Stimulated activated CD4-positive, alpha-beta T cell treated with anti-CD3 and anti-CD28 coated beads, Interleukin-15, amount 100 ng/mL, for 48 hours (primary cell): Measurements from ENCODE around the gene BIRC7.
"Not testable (repeated sequence)": the region's sequence is repeated elsewhere in the genome, so short reads cannot be mapped to it uniquely, and the experiment has no call there.

Experiments
- DNase-seq, 2 donors: peaks; one replicate each; pipeline ENCODE4 v3.0.0-alpha.2; 2020; ENCODE audit warnings: low read depth in 2 of 2

Gene BIRC7

DNA sequence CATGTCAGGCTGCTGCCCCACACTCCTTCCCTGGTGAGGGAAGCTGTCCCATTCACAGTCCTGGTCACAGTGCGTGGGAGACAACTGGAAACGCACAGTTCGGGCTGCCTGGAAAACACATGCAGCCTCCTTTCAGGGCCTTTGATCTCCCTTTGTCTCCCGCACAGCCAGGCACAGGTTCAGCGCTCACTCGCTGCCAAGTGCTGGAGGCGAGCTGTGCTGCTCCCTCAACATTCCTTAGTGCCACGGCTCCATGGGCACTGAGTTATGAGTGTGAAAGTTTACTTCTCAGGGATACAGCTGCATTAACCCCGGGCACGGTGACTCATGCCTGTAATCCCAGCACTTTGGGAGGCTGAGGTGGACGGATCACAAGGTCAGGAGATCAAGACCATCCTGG, 28.8 kb upstream of the BIRC7 start:
- DNase-seq, result no peak

- DNase-seq, result no peak
Observed at GRCh38 chr20:63208346-63208909, 27.3 kb upstream of the BIRC7 start.

- DNase-seq, result no peak
Observed at GRCh38 chr20:63210011-63210605, 25.6 kb upstream of the BIRC7 start.

DNA sequence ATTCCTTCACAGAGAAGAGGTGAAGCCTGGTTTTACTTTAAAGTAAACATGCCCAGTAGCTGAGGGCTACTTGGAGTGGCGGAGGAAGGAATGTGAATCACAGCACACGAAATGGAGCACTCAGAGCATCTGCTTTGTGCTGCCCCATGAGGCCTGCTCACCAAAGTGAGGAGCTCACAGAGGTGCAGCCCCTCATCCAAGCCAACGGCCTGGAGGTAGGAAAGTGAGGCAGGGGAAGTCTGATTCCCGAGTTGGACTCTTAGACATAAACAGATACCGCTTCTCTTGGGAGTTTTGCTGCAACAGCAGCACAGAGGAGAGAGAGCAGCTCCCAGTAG, 23.3 kb upstream of the BIRC7 start:
- no peak for DNase-seq

GRCh38 chr20:63212792-63213191, 22.9 kb upstream of the BIRC7 start:
- DNase-seq, result no peak

DNA sequence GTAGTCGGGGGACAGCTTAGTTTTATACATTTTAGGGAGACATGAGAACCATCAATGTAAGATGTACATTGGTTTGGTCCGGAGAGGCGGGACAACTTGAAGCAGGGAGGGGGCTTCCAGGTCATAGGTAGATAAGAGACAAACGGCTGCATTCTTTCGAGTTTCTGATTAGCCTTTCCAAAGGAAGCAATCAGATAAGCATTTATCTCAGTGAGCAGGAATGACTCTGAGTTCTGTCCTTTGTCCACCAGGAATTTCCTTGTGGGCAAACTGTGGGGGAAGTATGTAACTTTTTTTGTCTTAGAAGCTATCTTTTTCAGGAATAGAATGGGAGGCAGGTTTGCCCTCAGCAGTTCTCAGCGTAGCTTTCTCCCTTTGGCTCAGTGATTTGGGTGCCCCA, 21.2 kb upstream of the BIRC7 start:
- no peak for DNase-seq

DNA sequence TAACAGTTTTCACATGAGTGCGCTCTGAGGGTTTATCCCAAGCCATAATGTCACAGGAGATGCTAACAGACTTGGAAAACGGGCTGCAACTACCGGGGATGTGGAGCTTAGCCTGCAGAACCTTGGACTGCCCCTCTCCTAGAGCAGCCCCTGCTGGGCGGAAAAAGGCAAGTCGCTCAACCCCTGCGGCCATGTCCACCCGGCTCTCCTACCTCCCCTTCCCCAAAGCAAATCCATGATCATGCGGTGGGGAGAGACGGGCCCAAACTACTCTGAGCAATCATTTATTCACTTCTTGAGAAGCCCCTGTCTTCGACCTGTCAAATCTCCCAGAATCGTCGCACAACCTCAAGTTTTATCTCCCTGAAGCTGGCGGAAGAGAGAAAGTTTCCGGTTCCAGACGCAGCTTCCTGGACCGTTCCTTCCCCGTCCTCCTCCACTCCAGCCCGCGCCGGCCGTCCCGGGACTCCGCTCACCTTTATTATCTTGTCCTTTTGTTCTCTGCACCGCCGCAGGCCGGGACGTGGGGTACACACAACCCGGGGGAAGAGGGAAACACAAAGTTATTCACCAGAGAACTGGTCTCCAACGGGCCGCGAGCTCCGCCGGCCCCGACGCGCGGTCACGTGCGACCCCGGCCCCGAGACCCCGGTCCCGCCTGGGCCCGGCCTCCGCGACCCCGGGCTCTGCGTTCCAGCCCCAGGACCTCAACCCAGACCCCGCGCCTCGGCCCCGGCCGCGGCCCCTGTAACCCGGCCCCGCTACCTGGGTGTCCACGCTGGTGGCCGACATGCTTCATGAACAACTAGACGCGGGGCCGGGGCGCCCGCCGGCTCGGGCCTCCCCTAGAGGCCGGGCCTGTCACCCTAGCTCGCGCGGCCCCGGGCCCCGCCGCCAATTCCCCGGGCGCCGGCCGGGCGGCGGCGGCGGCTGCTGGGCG, 20.3 kb upstream of the BIRC7 start:
- no peak for DNase-seq

DNA sequence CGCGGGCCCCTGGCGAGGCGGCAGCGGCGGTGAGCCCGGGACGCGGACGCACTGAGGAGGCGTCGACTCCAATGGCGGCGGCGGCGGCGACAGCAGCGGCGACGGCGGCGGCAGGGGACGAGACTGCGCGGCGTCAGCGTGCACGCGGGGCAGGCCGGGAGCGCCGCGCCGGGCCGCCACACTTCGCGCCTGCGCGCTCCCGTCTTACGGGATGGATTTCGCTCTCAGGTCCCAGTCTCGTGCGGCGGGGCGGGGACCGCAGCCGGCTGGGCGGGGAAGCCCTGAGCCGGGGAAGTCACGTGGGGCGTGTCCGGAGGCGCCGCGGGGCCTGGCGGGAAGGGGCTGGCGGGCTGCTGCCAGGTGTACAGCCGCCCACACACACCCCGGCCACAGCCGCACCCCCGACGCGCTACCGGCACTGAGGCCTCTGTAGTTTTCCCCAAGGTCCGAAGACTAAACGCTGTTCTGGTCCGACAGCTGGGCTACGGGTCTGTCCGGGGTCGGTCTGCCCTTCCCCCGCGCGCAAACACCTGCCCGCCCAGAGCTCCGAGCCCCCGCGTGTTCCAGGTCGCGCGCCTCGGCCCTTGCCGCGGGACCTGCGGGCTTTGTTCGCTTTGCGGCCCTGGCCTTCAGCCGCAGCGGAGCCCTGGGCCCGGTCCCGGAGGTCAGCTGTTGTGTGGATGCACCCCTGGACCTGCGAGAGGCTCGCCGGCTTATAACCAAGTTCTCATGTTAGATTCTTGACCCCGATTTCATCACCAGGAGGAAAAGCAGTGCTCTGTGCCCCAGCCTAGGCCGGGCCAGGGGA, 19.5 kb upstream of the BIRC7 start, which contains the start of gene YTHDF1:
Gene YTHDF1 (minus strand): TSS at position 91 of the 808 bp plus-strand sequence. CDS start 239 bp downstream, outside the sequence.
- DNase-seq, result peak; percentile 90 to 95

GRCh38 chr20:63216849-63217471, 18.7 kb upstream of the BIRC7 start:
- DNase-seq, result no peak

GRCh38 chr20:63217706-63218105, 18.0 kb upstream of the BIRC7 start:
- no peak for DNase-seq

DNA sequence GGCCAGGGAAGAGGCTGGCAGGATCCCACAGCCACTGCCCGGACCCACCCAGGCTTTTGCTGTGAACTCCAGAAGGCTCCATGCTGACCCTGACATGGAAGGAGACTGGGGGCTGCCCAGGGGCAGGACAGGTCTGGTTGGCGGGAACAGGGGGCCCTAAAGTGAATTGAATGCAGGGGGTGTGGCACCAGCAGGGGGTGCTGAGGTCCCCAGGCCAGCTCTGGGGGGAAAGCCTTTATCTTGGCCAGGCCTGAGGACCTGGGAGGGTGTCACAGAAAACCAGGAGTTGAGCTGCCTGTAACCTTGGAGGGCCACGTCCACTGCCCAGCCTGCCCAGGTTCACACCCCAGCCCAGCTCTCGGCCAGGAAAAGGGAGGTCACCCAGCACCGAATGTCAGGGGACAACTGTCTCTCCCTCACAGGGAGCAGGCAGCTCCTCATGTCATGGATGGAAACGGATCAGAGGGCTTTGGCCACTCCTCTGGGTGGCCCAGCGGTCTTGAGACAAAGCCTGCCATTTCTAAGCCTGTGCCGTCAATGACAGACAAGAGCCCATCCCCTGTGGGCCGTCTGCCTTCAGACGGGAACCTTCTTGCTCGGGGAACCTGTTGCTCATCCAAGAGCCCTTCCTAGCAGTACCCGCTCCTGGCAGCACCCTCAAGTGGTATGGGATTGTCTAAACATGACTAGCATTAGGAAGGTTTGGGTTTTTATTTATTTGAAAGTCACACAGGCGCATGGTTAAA, 16.8 kb upstream of the BIRC7 start:
- no peak for DNase-seq

- no peak for DNase-seq
Observed at GRCh38 chr20:63219447-63219821, 16.3 kb upstream of the BIRC7 start.

DNA sequence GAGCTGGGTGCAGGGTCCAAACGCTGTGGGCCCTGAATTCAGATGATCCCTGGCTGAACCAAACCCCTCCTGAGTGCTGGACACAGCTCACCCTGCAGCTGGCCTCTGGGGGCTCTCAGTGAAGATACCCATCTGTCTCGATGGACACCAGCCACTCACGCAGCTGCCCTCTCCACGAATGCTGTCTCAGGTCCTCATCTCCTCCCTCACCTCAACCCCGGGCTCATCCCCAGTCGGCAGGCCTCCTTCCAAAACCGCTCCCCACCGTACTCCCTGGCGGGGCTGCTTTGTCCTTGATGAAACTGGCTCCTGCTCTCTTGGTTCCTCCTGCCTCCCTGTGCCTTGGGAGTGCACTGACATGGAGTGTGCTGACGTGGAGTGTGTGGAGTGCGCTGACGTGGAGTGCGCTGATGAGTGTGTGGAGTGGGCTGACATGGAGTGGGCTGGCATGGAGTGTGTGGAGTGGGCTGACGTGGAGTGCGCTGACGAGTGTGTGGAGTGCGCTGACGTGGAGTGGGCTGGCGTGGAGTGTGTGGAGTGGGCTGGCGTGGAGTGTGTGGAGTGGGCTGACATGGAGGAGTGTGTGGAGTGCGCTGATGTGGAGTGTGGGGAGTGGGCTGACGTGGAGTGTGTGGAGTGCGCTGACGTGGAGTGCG, 15.7 kb upstream of the BIRC7 start:
- no peak for DNase-seq

DNA sequence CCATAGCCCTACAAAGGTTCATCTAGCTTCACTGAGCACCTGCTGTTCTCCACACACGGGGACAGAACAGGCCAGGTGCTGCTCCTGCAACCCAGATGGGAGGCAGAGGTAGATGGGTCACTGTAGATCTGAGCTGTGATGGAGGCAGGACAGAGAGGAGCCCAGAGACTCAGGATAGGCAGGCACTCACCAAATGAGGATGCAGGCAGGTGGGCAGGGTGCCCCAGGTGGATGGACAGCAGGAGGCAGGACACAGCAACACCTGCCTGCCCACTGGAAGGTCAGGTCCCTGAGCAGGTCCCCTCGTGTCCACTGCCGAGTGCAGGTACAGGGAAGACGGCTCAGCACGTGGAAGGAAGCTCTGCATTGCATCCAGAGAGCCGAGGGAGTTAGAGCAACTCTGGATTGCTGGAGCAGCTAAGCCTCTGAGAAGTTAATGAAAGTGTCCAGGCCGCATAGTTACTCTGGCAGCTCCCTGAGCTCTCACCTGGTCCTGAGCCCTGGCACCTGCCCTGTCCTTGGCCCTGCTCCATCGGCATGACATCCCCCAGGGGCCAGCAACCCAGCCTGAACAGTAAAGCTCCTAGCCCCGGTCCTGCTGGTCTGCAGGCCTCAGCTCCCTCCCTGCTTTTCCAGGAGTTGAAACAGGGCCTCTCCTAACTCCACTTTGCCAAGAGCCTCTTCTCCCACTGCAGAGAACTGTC, 14.9 kb upstream of the BIRC7 start:
- no peak for DNase-seq

GRCh38 chr20:63221400-63222053, 14.2 kb upstream of the BIRC7 start:
- not testable (repeated sequence) for DNase-seq

DNA sequence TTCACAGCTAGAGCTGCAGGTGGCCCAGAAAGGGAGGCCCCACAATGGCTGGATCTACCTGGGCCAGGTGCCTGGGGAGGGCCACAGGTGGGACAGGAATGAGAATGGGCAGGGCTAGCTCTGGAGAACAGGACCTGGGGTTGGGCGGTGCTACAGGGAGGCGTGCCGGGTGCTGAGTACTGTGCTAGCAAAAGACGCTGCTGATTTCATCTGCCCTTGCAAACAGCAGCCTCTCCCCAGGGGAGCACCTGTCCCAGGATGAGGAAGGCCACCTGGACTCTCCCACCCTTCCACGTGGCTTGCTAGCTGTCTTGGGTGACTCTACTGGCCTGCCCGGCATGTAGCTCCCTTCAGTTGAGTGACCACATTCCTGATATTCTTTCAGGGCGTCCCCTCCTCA, 13.2 kb upstream of the BIRC7 start:
- no peak for DNase-seq

DNA sequence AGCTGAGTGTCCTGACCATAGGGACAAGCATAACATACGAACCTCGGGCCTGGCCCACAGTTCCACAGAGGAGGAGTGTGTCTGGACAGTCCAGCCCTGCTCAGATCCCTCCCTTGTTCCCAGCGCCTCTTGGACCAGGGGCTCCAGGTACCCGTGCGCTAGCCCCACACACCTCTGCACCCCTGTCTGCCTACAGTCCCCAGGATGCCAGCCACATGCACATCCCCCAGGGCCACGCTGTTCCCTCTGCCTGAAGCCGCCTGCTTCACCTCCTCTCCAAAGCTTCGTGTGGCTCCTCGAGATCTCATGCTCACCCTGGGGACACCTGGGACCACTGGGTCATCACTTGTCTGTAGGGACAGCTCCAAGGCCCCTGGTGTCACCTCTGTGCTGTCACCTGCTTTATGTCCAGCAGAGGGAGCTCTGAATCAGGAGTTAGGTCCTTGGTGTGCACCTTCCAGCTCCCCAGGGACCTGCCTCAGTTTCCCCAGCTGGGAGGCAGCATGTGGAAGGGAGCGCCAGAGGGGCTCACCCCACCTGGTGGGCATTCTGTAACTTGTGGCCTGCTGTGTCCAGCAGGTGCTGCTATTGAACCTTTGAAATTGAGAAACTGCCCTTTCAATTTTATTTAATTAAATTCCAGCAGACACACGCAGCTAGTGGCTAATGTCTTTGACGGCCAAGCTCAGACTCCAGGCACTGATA, 12.4 kb upstream of the BIRC7 start:
- DNase-seq, result peak in 1 of 2 donors; percentile 32

DNA sequence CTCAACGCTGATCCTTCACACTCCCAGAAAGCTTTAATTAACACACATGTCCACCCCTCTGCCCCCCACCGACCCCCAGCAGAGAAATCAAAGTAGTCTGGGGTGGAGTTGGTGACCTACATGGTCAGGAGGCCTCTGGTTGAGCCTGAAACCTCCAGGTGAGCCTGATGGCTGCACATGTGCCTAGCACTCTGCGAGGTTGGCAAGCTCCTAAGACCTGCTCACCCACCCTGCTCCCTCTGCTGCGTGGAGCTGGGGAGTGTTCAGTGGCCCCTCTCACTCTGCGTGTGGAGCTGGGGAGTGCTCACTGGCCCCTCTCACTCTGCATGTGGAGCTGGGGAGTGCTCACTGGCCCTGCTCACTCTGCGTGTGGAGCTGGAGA, 11.9 kb upstream of the BIRC7 start:
- no peak for DNase-seq
